ENCODE measurements around the gene KANSL1.
"Not testable (repeated sequence)": the region's sequence is repeated elsewhere in the genome, so short reads cannot be mapped to it uniquely, and the experiment has no call there.

The KANSL1 gene

DNA sequence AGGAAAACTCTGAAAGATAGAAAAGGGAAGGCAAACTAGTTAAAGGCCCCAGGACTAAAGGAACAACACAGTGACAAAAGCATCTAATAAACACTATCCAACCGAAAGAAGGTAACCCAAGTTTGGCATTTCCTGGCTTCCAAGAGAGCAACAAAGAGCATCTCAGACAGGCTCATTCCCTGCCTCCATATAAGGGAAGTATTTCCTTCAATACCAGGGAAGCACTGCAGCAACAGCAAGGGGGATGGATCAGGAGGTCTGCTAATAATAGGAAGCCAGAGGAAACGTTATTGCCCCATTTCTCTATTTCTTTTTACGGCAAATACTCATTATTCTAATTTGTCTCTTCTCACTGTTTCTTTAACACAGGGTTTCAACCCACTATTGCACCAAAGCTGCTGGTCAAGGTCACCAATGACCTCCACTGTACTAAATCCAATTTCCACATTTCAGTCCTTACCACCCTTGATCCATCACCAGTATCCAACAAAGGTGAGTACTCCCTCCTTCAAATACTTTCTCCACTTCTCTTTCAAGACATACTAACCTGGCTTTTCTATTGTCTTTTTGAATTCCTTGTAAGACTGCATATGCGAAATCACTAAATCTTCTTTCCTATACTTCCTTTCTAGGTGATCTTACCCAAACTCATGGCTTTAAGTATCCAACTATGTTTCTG is 86.1 kb downstream of the KANSL1 start:
- no peak for DNase-seq

DNA sequence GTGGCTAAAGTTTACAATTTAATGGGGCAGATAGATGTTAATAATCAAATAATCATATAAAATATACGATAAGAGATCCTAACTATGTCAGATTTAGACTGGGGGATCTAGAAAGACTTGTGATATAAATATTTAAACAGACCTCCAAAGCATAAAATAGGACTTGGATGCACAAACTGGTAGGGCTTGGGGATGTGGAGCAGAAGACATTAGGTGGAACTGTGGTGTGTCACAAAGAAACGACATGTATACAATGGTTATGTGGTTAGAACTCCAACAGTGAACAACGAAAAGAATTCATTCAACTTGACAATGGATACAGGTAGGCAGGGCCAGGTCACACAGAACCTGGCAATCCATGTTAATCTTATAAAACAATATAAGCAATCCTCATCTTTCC is 90.4 kb downstream of the KANSL1 start:
- DNase-seq: not testable (repeated sequence)

DNA sequence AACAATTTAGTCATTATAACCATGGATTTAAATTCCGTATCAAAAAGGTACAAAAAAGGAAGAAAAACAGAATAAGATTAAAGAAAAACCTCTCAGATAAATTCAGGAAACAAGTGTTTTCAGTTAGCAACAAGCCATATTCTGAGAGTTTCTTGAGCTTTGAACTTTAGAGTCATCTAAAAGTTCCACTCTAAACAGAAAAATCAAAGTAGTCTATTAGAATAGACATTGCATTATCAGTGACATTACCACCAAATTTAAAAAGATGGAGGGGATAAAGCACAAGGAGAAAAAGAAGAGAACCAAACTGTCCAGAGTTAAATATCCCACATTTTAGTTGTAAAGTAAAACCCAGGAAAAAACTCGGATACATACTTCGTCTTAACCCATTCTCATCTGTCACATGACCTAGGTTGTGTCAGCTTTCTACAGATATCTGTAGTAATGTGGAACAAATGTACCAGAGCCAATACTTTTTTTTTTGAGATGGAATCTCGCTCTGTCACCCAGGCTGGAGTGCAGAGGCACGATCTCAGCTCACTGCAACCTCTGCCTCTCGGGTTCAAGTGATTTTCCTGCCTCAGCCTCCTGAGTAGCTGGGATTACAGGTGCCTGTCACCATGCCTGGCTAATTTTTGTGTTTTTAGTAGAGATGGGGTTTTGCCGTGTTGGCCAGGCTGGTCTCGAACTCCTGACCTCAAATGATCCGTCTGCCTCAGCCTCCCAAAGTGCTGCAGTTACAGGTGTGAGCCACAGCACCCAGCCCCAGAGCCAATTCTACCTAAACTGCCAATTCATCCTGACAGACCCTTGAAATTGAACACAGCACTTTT is 91.2 kb downstream of the KANSL1 start:
- not testable (repeated sequence) for DNase-seq

DNA sequence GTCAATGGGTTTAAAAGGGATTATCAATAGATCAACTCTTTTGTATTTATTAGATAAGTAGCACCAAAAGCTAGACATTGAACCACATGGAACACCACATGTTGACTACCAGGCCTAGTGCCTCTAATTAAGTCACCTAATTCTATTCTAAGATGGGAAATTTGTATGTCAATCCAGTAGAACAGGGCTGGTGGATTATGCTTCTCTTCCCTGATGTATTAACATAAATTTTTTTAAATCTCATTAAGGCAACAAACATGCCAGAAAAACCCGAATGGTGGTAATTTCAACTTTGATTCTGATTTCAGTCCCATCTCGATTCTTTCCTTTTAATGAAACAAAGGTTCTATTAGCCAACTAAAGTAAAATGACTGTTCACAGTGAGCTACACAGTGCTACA is 92.6 kb downstream of the KANSL1 start:
- no peak for DNase-seq

DNA sequence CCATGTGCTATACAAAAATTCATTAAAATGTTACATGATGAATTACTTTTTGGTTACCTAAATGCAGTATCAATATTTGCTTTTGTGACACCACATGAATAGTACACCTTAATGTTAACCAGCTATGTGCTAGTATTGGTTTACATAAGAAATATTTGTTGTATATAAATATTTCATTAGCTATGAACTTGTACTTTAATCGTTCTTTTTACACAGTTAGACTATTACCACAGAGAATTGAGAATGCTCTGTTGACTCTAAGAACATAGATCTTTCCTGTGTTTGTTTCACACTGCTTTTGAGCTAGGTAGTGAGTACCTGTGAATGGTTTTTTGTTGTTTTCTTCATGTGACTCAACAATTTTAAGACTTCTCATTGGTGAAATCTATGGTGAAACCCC is 93.4 kb downstream of the KANSL1 start:
- DNase-seq: no peak

DNA sequence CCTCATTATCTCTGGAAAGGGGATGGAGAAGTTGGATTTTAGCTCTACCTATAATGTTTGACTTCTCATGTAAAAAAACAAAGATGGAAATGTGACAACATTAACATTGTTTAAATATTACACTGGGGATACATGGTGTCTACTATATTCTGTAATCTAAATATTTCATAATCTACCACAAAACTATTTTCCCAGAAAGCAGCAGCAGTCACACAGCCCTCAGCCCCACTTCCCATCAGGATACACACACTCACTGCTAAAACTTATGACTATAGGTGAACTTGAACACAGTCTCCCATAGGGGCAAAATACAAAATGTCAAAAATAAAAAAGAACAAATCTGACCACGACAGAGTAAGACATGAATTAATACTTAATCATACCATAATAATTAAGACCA is 95.7 kb downstream of the KANSL1 start:
- no peak for DNase-seq

DNA sequence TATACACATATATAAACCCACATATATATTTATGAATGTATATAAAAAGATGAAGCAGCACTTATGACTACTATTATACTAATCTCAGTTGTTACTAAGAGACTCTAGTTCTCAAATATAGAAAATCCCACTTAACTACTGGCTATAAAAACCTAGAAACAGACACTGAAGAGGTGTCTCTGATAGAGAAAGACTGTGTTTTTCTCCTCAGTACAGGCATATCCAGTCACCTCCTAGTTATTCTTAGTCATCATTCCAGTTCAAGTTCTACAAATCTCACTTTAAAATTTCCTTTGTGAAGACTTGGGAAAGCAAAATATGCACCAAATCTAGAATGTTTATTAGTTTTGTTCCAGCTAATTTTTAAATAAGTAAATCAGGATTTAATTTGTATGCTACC is 100.2 kb downstream of the KANSL1 start:
- DNase-seq: no peak

DNA sequence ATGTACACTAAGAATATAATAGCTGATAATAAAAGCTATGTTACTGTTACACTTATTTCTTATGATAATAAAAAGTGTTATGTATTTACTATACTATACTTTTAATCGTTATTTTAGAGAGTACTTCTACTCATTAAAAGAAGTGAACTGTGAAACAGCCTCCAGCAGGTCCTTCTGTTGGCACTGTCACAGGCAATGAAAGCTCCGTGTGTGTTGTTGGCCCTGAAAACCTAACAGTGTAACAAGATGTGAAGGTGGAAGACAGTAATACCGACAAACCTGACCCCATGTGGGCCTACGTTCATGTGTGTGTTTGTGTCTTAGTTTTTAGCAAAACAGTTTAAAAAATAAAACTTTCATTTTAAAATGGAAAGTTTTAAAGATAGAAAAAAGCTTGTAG is 102.4 kb downstream of the KANSL1 start:
- no peak for DNase-seq

DNA sequence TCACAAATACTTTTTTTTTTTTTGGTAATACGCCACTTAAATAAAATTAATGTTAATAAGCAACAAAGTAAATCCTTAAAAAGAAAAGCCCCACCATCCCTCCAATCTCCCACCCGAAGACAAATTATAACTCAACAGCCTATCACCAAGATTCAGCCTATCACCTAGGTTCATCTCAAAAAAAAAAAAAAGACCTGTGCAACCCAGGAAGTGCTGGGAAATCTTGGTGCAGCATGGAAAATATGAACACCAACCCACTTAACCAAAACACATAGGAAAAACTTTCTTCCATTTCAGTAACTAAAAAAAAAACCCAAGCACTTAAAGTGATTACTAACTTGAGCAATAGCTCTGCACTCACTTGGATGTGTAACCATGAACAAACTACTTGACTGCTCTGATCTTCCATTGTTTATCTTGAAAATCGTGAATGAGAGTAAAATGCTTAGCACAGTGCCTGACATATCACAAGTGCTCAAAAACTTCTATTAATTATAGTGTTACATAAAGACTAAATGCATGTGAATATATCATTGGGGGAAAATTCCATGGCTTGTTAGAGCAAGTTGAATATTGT is 103.8 kb downstream of the KANSL1 start:
- no peak for DNase-seq

DNA sequence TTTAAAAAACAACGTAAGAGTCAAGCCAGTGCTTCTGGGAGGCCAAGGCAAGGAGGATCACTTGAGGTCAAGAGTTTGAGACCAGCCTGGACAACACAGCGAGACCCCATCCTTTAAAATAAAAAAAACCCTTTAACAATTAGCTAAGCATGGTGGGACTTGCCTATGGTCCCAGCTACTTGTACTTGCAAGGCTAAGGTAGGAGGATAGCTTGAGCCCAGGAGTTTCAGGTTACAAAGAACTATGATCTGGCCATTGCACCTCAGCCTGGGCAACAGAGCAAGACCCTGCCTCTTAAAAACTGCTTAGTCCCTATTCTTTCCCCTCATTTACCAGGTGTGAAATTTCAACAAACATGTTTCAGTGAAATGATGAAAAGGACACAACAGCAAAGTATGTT is 104.6 kb downstream of the KANSL1 start:
- no peak for DNase-seq

DNA sequence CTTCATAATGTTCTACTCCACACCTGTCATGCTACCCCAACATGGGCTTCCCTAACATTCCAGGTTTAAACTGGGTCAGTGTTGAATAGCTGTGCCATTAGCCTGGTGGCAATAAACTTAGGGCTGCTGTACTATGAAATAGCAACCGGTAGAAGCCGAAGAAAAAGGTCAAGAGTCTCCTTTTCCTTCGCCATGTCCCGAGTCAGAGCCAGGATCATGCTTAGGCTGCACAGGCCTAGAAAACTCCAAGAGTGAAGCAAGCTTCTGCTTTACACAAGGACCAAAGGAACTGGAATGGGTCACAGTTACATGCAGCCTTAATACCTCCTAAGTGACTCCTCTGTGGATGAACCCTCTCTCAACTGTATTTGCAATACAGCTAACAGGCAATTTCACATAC is 105.4 kb downstream of the KANSL1 start:
- DNase-seq: not testable (repeated sequence)

DNA sequence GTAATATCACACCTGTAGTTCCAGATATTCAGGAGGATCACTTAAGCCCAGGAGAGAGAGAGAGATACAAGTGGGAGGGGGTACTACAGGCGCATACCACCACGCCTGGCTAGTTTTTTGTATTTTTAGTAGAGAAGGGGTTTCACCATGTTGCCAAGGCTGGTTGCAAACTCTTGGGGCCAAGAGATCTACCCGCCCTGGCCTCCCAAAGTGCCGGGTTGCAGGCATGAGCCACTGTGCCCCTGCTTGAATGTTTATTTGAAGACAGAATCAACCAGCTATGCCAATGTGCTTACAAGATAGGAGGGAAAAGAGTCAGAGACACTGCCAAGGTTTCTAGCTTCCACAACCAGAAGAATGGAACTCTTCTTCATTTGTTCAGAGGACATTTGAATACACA is 106.4 kb downstream of the KANSL1 start:
- DNase-seq: no peak

DNA sequence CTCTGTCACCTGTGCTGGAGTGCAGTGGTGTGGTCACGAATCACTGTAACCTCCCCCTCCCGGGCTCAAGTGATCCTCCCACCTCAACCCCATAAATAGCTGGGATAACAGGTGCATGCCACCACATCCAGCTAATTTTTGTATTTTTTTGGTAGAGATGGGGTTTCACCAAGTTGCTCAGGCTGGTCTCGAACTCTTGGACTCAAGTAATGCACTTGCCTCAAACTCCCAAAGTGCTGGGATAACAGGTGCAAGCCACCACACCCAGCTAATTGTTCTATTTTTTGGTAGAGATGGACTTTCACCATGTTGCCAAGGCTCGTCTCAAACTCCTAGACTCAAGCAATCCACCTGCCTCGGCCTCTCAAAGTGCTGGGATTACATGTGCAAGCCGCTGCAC is 107.7 kb downstream of the KANSL1 start:
- no peak for DNase-seq

DNA sequence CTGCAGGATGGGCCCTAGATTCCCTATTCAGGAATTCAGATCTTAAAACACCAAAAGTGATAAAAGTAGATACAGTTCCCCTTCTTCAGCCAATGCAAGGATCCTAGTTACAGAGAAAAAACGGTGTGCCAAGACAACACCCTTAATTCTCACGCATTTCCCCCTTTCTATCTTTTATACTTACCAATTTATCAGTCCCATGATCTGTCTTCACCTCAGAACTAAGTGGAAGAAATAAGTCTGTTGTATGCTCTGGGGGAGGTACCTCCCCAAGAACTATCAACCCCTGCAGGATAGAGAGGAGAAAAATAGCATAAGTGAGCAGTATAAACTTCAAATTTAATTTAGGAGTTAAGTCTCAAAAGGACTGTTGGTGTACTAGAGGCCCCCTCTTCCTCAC is 111.0 kb downstream of the KANSL1 start:
- no peak for DNase-seq

DNA sequence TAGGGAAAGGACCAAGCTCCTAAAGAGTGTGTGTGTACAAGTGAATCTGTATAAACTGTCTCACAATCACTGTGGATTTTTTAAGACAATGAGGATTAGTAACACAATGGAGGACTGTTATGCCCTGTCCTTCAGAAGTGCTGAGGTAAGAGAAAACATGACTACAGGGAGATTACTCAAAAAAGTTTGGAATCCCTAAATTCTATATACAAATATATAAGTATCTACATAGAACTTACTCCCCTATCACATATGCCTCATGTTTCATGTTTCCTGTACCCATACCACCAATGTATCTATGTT is 112.3 kb downstream of the KANSL1 start:
- DNase-seq: no peak

DNA sequence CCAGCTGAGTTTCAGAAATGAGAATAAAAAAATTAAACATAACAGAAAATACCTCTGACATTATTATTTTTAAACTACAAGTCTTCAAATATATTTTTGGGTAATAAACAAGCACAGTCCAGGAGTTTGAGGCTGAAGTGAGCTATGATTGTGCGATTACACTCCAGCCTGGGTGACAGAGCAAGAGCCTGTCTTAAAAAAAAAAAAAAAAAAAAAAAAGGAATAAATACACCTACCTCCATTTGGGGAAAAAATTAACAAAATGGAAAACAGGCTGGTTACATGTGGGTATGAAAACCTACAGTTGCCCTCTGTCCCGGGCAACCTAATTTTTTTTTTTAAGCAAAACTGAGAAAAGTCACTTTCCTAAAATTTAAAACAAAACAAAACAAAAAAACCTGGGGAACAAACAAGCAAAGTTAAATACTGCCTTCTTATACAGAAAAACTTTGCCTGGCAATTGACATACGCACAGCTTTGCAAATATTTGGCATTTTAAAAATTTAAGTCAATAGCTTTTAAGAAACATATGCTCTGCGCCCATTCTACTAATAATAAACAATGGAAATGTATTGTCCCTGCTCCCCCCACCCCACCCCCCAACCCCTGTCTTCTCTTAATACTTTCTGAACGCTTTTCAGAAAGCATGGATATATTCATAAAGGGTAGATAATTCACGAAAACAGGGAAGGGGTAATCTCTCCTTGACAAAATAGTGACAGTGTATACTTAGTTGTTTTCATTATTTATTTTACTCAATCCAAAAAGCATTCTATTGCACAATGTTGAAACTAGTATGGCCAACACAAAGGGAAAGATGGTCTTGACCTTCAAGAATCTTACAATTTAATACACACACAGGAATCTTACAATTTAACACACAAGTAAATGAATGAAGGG is 112.9 kb downstream of the KANSL1 start:
- no peak for DNase-seq

DNA sequence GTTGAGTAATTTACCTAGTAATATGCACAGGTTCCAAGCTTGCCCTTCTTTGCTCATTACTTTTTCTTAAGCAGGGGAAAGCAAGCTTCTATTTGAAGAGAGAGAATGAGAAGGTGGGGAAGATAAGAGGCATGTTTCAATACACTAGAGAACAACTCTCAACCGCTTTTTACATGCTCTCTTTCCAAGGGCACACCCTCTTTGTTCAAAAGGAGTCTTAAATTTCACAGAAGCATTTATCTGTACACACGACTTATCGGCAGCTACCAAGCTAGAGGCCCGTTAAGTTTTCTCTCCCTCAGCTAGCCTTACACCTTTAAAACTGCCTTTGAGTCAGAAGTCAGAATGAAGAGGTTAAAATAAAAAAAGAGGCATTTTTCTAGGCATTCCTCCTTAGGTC is 114.6 kb downstream of the KANSL1 start:
- DNase-seq: no peak

DNA sequence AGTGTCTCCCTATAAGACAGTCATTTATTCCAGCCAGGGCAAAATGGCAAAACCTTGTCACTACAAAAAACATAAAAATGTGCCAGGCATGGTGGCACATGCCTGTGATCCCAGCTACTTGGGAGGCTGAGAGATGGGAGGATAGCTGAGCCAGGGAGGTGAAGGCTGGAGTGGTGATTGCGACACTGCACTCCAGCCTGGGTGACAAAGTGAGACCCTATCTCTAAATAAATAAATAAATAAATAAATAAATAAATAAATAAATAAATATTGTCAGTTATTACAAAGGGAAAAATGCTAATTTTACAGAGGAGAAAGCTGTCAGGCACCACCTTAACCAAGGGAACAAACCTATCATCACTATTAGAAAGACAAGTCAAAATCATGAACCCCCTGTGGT is 118.7 kb downstream of the KANSL1 start:
- no peak for DNase-seq

DNA sequence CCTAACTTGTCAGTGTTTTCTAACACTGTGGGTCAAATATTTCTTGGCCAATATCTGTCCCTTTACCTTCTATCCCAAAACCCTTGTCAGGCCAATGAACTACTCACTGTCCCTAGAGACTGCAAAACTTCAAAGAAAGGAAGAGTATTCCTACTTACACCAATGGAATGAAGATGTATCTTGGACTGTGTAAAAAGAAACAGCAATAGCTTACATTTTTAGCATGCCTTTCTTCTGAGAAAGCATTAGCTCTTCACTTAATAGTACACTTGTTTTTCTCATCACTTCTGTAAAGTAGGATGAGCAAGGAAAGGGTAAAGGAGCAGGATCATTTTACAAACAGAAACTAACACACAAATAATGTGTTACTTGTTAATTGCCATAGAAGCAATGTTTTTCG is 120.2 kb downstream of the KANSL1 start:
- DNase-seq: no peak

DNA sequence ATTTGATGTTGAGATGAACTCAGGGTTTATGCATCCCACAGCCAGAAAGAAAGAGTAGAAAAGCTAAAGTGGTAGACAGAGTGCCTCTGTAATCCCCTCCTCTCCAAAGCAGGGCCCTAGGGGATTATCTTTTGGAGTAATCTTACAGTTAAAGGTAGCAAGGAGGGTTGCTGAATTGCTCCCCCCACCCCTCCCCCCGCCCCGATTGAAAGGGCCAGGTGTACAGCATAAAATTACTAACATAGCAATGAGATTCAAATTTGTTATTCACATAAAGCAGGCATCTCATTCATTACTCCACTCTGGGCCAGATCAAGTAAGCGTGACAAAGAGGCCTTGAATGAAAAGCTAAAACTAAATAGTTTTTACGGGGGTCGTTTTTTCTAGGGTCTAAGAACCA is 121.4 kb downstream of the KANSL1 start:
- no peak for DNase-seq

DNA sequence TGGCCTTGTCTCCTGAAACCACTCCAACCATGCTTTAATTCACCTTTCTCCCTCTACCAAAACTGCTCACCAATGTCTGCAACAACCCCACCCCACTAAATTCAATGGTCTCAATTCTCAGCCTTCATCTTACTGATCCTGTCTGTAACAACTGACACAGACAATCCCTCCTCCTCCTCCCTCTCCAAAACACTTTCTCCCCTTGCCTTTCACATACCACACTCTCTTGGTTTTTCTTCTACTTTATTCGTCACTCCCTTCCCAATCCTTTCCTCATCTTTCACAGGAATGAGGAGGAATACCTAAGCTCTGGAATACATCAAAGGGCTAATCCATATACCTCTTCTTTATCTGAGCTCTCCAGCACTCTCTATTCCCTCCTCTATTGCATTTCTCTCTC is 128.8 kb downstream of the KANSL1 start:
- no peak for DNase-seq

DNA sequence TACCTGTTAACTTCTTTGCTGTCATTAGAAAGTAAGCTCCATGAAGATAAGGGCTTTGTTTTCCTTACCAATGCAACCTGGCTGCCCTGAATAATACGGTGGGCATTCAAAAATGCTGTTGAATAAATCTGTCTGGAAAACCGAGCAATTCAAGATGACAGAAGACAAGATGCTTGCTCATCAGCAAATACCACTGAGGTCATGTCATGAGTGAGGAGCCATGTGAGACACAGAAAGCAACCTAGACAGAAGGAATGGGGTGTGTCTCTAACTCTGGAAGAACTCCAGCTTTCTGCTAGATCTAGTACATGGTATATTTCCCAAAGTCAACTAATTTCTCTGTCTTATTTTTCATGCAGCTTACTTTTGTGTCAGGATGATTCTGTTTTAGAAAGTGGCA is 130.0 kb downstream of the KANSL1 start:
- no peak for DNase-seq

DNA sequence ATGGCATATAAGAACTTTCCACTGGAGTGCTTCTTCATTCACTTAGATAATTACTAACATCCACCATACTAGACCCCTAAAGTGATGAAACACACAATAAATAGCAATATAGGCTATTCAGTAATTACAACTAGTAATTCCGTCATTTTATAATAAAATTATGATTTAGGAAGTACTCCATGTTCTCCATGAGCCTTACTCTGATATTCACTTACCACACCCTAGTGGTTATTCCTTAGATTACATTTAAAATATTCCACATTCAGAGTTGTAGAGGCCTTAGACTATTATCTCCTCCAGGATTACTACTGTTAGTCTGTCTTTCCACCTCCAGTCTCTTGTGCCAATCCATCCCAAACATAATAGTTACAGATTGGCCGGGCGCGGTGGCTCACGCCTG is 131.8 kb downstream of the KANSL1 start:
- DNase-seq: no peak

DNA sequence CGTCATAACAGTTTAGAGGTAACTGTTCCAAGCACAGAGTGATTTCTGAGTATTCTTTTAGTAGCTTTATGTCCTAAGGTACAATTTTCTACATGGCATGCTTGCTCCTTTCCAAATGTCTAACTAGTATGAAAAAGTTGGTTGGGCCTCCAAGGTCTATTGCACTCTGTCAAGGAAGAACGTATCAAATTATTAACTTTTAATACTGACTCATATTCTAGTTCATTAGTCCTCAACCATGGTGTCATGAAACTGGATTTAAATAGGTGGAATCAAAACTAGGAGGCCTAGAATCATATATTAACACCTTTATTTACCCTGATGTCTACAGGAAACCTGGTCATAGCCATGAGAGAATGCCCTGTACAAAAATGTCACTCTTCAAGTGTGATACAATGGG is 132.8 kb downstream of the KANSL1 start:
- DNase-seq: no peak

All from GDM1 (cell line).